Keratinocyte (primary cell): ENCODE data around the gene ACO2.

Source experiments
- CTCF ChIP-seq, 3 experiments: IDR thresholded peaks in 1 of 3; conservative IDR thresholded peaks in 1 of 3; optimal IDR thresholded peaks in 1 of 3; 2 replicates in 2 of 3; 3 replicates in 1 of 3; pipeline versions ENCODE3 to v1.5.1; 2011; ENCODE audit warnings: low read length in 3 of 3, mild to moderate bottlenecking in 3 of 3, moderate library complexity in 2 of 3, control low read depth in 1 of 3, inconsistent platforms in 1 of 3; ENCODE audit not compliant: insufficient read depth in 2 of 3; ENCODE audit errors: extremely low read depth in 1 of 3
- EZH2 ChIP-seq: IDR thresholded peaks from one replicate; pipeline ENCODE4 v1.6.1; 2012; ENCODE audit warnings: inconsistent platforms, mild to moderate bottlenecking, low read length, moderate library complexity

- no peak for TF ChIP-seq EZH2
- no peak for TF ChIP-seq CTCF (optimal IDR thresholded peaks at IDR 0.05 in 1 of 3, IDR thresholded peaks at IDR 0.05 in 1 of 3, conservative IDR thresholded peaks at IDR 0.05 in 1 of 3; ENCODE audit: extremely low read depth in 1 of 3, insufficient read depth in 2 of 3, low read length in 3 of 3)
Observed at GRCh38 chr22:41578114-41578513, 109.2 kb downstream of the ACO2 start.
